AG10803 (cell line): ENCODE measurements around the gene TMEM80.

Source experiments
- DNase-seq: peaks from one replicate; pipeline ENCODE4 v3.0.0; 2010; ENCODE audit warnings: low read depth
- H3K4me3 ChIP-seq: 2 replicates; pipeline ENCODE4 v1.5.1; 2011; ENCODE audit warnings: mild to moderate bottlenecking, low read length, control low read depth
- CTCF ChIP-seq: conservative IDR thresholded peaks from 2 replicates; pipeline ENCODE4 v1.5.1; 2011; ENCODE audit warnings: mild to moderate bottlenecking, low read length, control low read depth, inconsistent platforms

TMEM80 gene

GRCh38 chr11:665062-665703, 30.4 kb upstream of the TMEM80 start:
- no peak for TF ChIP-seq CTCF
- no peak overlapping the region for H3K4me3 ChIP-seq
- peak; percentile 28 for DNase-seq

GRCh38 chr11:665704-666281, 29.8 kb upstream of the TMEM80 start:
- no peak for TF ChIP-seq CTCF
- no peak overlapping the region for H3K4me3 ChIP-seq
- peak; percentile 74 for DNase-seq

- DNase-seq = no peak
- H3K4me3 ChIP-seq = no peak overlapping the region
- TF ChIP-seq CTCF = no peak
Observed at GRCh38 chr11:673866-674265, 21.8 kb upstream of the TMEM80 start.

- H3K4me3 ChIP-seq = no peak overlapping the region
- no peak for DNase-seq
- TF ChIP-seq CTCF = no peak
Observed at GRCh38 chr11:674406-674805, 21.2 kb upstream of the TMEM80 start.

GRCh38 chr11:678297-678696, 17.3 kb upstream of the TMEM80 start:
- H3K4me3 ChIP-seq = no peak overlapping the region
- no peak for TF ChIP-seq CTCF
- no peak for DNase-seq

- DNase-seq = no peak
- no peak for TF ChIP-seq CTCF
Observed at GRCh38 chr11:679271-680207, 16.1 kb upstream of the TMEM80 start.

More at GRCh38 chr11:679271-680207, 16.1 kb upstream of the TMEM80 start:
- no peak overlapping the region for H3K4me3 ChIP-seq
